HepG2 (cell line): Measurements from ENCODE around the gene PLIN5.

Experiments used
- EP300 ChIP-seq, 3 experiments: sonication (generic) in 1 of 3; formaldehyde crosslinking in 1 of 3; IDR thresholded peaks; 2 replicates each; pipeline versions ENCODE4 v1.5.1 to v1.6.1; 2011 to 2020; ENCODE audit warnings: low read depth in 2 of 3, low read length in 2 of 3, borderline replicate concordance in 1 of 3, improper control_type of control experiment in 1 of 3, mild to moderate bottlenecking in 1 of 3, missing genetic modification reagents in 1 of 3, moderate library complexity in 1 of 3
- ETS1 ChIP-seq: sonication (generic); formaldehyde crosslinking; IDR thresholded peaks from 2 replicates; pipeline ENCODE4 v1.4.0; 2020; ENCODE audit warnings: missing genetic modification reagents
- HNRNPK ChIP-seq: fragments of 200-400 bp; formaldehyde crosslinking; IDR thresholded peaks from 2 replicates; pipeline ENCODE4 v1.6.1; 2018; ENCODE audit warnings: low read length, low read depth, moderate library complexity, mild to moderate bottlenecking; ENCODE audit not compliant: poor library complexity, severe bottlenecking
- NCOA1 ChIP-seq: sonication (generic); formaldehyde crosslinking; IDR thresholded peaks from 2 replicates; pipeline ENCODE4 v1.9.0; 2021; ENCODE audit warnings: missing genetic modification reagents
- NR2C2 ChIP-seq: sonication (generic); formaldehyde crosslinking; IDR thresholded peaks from 2 replicates; pipeline ENCODE4 v1.4.0; 2020; ENCODE audit warnings: missing genetic modification reagents, mild to moderate bottlenecking, moderate library complexity, borderline replicate concordance
- SP1 ChIP-seq, 2 experiments: fragments of 450-650 bp in 1 of 2; sonication (generic) in 1 of 2; formaldehyde crosslinking in 1 of 2; IDR thresholded peaks; 2 replicates each; pipeline versions ENCODE4 v1.4.0 to v1.6.1; 2016 to 2020; ENCODE audit warnings: missing genetic modification reagents in 1 of 2
- SPEN ChIP-seq: sonication (generic); formaldehyde crosslinking; IDR thresholded peaks from 2 replicates; pipeline ENCODE4 v1.5.1; 2020; ENCODE audit warnings: low read depth, mild to moderate bottlenecking, missing genetic modification reagents
- ZBTB49 ChIP-seq: sonication (generic); formaldehyde crosslinking; IDR thresholded peaks from 2 replicates; pipeline ENCODE4 v1.4.0; 2020; ENCODE audit warnings: missing genetic modification reagents, borderline replicate concordance
- ZNF224 ChIP-seq: sonication (generic); formaldehyde crosslinking; IDR thresholded peaks from 2 replicates; pipeline ENCODE4 v1.5.0; 2020; ENCODE audit warnings: mild to moderate bottlenecking, missing genetic modification reagents
- ZNF33B ChIP-seq: sonication (generic); formaldehyde crosslinking; IDR thresholded peaks from 2 replicates; pipeline ENCODE4 v1.5.1; 2020; ENCODE audit warnings: mild to moderate bottlenecking, missing genetic modification reagents
- ZNF484 ChIP-seq: sonication (generic); formaldehyde crosslinking; IDR thresholded peaks from 2 replicates; pipeline ENCODE4 v1.5.1; 2020; ENCODE audit warnings: mild to moderate bottlenecking, low read depth, missing genetic modification reagents, borderline replicate concordance
- ZNF605 ChIP-seq: sonication (generic); formaldehyde crosslinking; IDR thresholded peaks from 2 replicates; pipeline ENCODE4 v1.8.0; 2022; ENCODE audit warnings: mild to moderate bottlenecking, missing genetic modification reagents

- TF ChIP-seq ZBTB49 (CRISPR knock-in tag) (no peak), ETS1 (CRISPR knock-in tag) (no peak), ZNF605 (CRISPR knock-in tag) (no peak), NCOA1 (no peak), ZNF33B (CRISPR knock-in tag) (no peak), HNRNPK (no peak), SPEN (CRISPR knock-in tag) (no peak), EP300 (IDR thresholded peaks at IDR 0.05; ENCODE audit: low read depth in 2 of 2, low read length in 2 of 2) (no peak), EP300 (CRISPR knock-in tag; IDR thresholded peaks at IDR 0.05; ENCODE audit: borderline replicate concordance) (no peak), ZNF484 (CRISPR knock-in tag) (no peak), ZNF224 (CRISPR knock-in tag) (no peak), SP1 (IDR thresholded peaks at IDR 0.05) (no peak), SP1 (CRISPR knock-in tag; IDR thresholded peaks at IDR 0.05) (no peak), NR2C2 (CRISPR knock-in tag) (no peak)
Observed at GRCh38 chr19:4579389-4579788, 44.4 kb upstream of the PLIN5 start.
